ENCODE data around the gene BGN.

BGN gene

GRCh38 chrX:153462291-153462690, 32.5 kb upstream of the BGN start:
- no peak overlapping the region for H3K4me3 ChIP-seq (replicated peaks; ENCODE audit: low read depth, low read length)
- no peak for DNase-seq (ENCODE audit: low read depth)
- TF ChIP-seq CTCF (IDR thresholded peaks at IDR 0.05; ENCODE audit: low read length, missing control alignments), result no peak

- no peak for DNase-seq (ENCODE audit: low read depth)
- no peak for TF ChIP-seq CTCF (IDR thresholded peaks at IDR 0.05; ENCODE audit: low read length, missing control alignments)
These were observed 31.7 kb upstream of the BGN start for GRCh38 chrX:153463031-153463430.

GRCh38 chrX:153463556-153463955, 31.2 kb upstream of the BGN start:
- TF ChIP-seq CTCF (IDR thresholded peaks at IDR 0.05; ENCODE audit: low read length, missing control alignments), result no peak
- no peak overlapping the region for H3K4me3 ChIP-seq (replicated peaks; ENCODE audit: low read depth, low read length)
- DNase-seq (ENCODE audit: low read depth), result no peak

More at GRCh38 chrX:153463031-153463430, 31.7 kb upstream of the BGN start:
- no peak overlapping the region for H3K4me3 ChIP-seq (replicated peaks; ENCODE audit: low read depth, low read length)

- no peak for TF ChIP-seq CTCF (IDR thresholded peaks at IDR 0.05; ENCODE audit: low read length, missing control alignments)
- no peak for DNase-seq (ENCODE audit: low read depth)
These were observed 30.7 kb upstream of the BGN start for GRCh38 chrX:153464116-153464515.

GRCh38 chrX:153465691-153466380, 28.9 kb upstream of the BGN start:
- no peak overlapping the region for H3K4me3 ChIP-seq (replicated peaks; ENCODE audit: low read depth, low read length)
- no peak for DNase-seq (ENCODE audit: low read depth)
- no peak for TF ChIP-seq CTCF (IDR thresholded peaks at IDR 0.05; ENCODE audit: low read length, missing control alignments)

More at GRCh38 chrX:153464116-153464515, 30.7 kb upstream of the BGN start:
- H3K4me3 ChIP-seq (replicated peaks; ENCODE audit: low read depth, low read length), result no peak overlapping the region

GRCh38 chrX:153468008-153468580, 26.7 kb upstream of the BGN start:
- no peak overlapping the region for H3K4me3 ChIP-seq (replicated peaks; ENCODE audit: low read depth, low read length)
- no peak for DNase-seq (ENCODE audit: low read depth)
- TF ChIP-seq CTCF (IDR thresholded peaks at IDR 0.05; ENCODE audit: low read length, missing control alignments), result no peak

All from fibroblast of pulmonary artery (primary cell).